Dendritic cell treated with granulocyte-macrophage colony-stimulating factor and Interleukin-4, amounts not matched to agents 40 ng/mL and 50 ng/mL, for 4 days (primary cell): Measurements from ENCODE around the gene SBDS.
A peak's percentile ranks its signal among the peaks of the same experiment; 100 is the strongest.
"Not testable (repeated sequence)": the region's sequence is repeated elsewhere in the genome, so short reads cannot be mapped to it uniquely, and the experiment has no call there.

Source experiments
- H3K27ac Mint-ChIP-seq: one replicate; pipeline ENCODE4 v1.8.0; 2022; ENCODE audit warnings: mild to moderate bottlenecking, mixed read lengths
- H3K27me3 Mint-ChIP-seq: one replicate; pipeline ENCODE4 v1.8.0; 2022; ENCODE audit warnings: mild to moderate bottlenecking, mixed read lengths
- H3K36me3 Mint-ChIP-seq: one replicate; pipeline ENCODE4 v1.8.0; 2022; ENCODE audit warnings: low read depth, mixed read lengths
- H3K4me1 Mint-ChIP-seq: one replicate; pipeline ENCODE4 v1.8.0; 2022; ENCODE audit warnings: low read depth, mixed read lengths
- H3K4me3 Mint-ChIP-seq: one replicate; pipeline ENCODE4 v1.8.0; 2022; ENCODE audit warnings: mild to moderate bottlenecking, moderate library complexity, mixed read lengths
- H3K9me3 Mint-ChIP-seq: one replicate; pipeline ENCODE4 v1.8.0; 2022; ENCODE audit warnings: mixed read lengths
- intact Hi-C: fragments of 100-400 bp; cut with micrococcal nuclease; formaldehyde crosslinking; loops from one replicate; pipeline ENCODE4 v1.15.0; 2022

The SBDS gene

GRCh38 chr7:66995050-66995776 lies at the start of gene SBDS:
Gene SBDS (minus strand): TSS chr7:66995586. CDS start chr7:66995417, 169 bp downstream.
- intact Hi-C loops, result not testable (repeated sequence)
- Mint-ChIP-seq H3K4me1 (peaks cover 13% of the 10 kb centered on the region), H3K27ac (peak within 1 kb of the TSS; percentile 97)

DNA sequence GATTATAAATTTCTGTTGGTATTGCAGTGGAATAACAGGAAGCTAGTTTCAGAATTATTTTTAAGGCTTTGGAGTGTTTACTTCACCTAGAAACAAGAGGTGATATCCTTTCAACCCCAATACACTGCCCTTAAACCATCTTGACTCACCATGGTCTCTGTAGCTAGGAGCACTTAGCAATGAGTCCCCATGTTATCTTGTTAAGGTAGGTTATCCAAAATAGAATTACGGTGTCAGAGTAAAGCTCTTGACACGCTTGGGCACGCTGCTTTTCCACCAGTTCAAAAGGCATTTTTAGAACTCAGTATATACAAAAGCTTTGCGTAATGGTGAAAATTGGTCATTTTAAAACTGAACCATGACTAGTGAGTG lies 48.2 kb upstream of the SBDS start:
- Mint-ChIP-seq H3K36me3 (peaks cover 25% of the 10 kb centered on the region), H3K4me1 (peaks cover 14% of the 10 kb centered on the region)
- H3K4me3 Mint-ChIP-seq, H3K27ac Mint-ChIP-seq, H3K9me3 Mint-ChIP-seq, intact Hi-C loops, H3K27me3 Mint-ChIP-seq: not testable (repeated sequence)

More at GRCh38 chr7:66995050-66995776, at the start of gene SBDS:
- H3K27me3 Mint-ChIP-seq, H3K9me3 Mint-ChIP-seq: not testable (repeated sequence)
- peak within 1 kb of the TSS; percentile 99 for H3K4me3 Mint-ChIP-seq
- H3K36me3 Mint-ChIP-seq, result peaks cover 71% of the 10 kb centered on the region

DNA sequence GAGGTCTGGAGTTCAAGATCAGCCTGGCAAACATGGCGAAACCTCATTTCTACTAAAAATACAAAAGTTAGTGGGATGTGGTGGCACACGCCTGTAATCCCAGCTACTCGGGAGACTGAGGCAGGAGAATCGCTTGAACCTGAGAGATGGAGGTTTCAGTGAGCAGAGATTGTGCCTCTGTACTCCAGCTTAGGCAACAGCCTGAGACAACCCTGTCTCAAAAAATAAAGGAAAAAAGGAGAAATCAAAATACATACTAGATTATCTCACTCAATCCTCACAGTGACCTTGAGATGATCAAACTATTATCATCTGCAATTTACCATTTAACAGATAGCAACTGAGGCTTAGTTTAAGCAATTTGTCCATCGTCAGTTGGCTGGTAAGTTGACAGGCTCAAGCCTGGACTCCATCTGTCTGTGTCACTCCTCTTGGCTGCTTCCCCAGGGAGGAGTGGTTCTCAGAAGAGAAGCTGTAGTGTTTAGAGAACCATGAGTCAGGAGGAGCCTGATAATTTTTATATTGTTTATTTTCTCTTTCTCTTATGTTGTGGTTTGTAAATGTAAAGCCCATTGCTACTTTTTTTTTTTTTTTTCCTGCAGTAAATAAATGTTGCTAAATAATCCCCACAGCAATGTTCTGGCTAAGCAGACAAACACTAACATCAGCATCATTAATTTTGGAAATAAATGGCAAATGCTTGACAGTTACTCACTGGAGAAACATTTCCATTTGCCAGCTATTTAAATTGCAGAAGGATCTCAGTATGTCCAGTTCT lies 47.6 kb upstream of the SBDS start:
- peaks cover 14% of the 10 kb centered on the region for H3K4me1 Mint-ChIP-seq
- H3K27ac Mint-ChIP-seq, intact Hi-C loops, H3K9me3 Mint-ChIP-seq, H3K27me3 Mint-ChIP-seq, H3K4me3 Mint-ChIP-seq: not testable (repeated sequence)
- peaks cover 22% of the 10 kb centered on the region for H3K36me3 Mint-ChIP-seq

- H3K9me3 Mint-ChIP-seq, H3K27me3 Mint-ChIP-seq, H3K4me3 Mint-ChIP-seq, H3K27ac Mint-ChIP-seq, intact Hi-C loops: not testable (repeated sequence)
- Mint-ChIP-seq H3K4me1 (peaks cover 14% of the 10 kb centered on the region), H3K36me3 (peaks cover 29% of the 10 kb centered on the region)
Measured at GRCh38 chr7:67040832-67041231, 45.4 kb upstream of the SBDS start.

DNA sequence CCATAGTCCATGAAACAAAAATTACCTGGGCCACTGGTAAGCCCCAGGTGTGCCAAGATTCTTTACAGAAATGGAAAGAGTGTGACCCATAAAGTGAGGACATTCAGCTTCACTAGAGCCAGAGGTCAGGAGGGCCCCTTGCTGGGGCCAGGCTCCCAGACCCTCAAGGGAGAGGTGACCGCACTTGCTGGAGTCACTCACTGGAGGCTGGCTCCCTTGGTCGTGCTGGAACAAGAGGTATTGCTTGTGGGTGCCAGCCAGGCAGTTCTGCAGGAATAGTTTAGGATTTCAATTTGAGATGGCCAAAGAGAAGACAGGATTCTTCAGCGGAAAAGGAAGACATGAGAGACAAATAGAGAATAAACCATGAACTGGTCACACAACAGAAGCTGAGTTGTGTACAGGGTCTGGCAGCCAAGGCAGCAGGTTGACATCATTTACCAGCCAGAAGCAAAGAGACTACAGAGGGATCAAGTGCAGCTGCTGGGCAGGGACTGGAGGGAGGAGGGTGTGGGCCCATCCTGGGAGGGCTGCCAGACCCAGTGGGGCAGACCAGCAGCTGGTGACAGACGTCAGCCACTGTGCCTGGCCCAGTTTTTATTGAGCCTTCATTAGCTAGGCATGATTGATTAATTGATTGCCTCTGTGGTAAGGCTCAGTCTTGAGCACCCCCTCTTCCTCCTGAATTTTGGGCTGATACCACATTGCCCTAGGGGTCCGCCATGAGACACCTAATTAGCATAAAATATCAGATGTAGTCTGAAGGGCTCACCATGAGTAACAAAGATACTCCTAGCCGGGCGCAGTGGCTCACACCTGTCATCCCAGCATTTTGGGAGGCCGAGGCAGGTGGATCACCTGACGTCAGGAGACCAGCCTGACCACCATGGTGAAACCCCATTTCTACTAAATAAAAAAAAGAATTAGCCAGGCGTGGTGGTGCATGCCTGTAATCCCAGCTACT lies 41.3 kb upstream of the SBDS start:
- H3K36me3 Mint-ChIP-seq, result peaks cover 57% of the 10 kb centered on the region
- H3K4me1 Mint-ChIP-seq, H3K9me3 Mint-ChIP-seq, H3K27ac Mint-ChIP-seq, H3K27me3 Mint-ChIP-seq, intact Hi-C loops, H3K4me3 Mint-ChIP-seq: not testable (repeated sequence)

GRCh38 chr7:67033251-67033650 lies 37.9 kb upstream of the SBDS start:
- no peak overlapping the region for H3K4me3 Mint-ChIP-seq
- peaks cover 10% of the 10 kb centered on the region for H3K9me3 Mint-ChIP-seq
- peaks cover 68% of the 10 kb centered on the region for H3K36me3 Mint-ChIP-seq
- no peak overlapping the region for H3K27ac Mint-ChIP-seq
- H3K27me3 Mint-ChIP-seq, result no peaks in the 10 kb centered on the region
- intact Hi-C loops, result no loop called here
- H3K4me1 Mint-ChIP-seq, result no peaks in the 10 kb centered on the region

DNA sequence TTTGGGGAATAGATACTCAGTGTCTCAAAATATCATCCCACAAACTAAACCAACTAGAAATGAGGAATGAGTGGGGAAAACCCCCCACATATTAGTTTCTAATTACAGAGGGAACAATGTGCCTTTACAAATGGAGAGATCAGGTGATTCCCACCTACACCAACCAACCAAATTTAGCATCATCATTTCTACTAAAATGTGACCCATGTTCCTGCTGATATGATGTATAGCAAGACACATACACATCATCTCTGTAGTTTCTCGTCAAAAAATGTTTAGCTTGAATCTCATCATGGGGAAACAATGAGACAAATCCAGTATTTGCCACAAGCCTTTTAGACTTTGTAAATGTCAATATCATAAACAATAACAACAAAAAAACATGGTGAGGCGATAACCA lies 36.3 kb upstream of the SBDS start:
- peaks cover 79% of the 10 kb centered on the region for H3K36me3 Mint-ChIP-seq
- H3K4me3 Mint-ChIP-seq, H3K4me1 Mint-ChIP-seq, H3K27ac Mint-ChIP-seq, intact Hi-C loops, H3K27me3 Mint-ChIP-seq: not testable (repeated sequence)
- H3K9me3 Mint-ChIP-seq, result peaks cover 10% of the 10 kb centered on the region

- H3K4me1 Mint-ChIP-seq, intact Hi-C loops, H3K27ac Mint-ChIP-seq, H3K27me3 Mint-ChIP-seq, H3K4me3 Mint-ChIP-seq: not testable (repeated sequence)
- H3K36me3 Mint-ChIP-seq, result peaks cover 93% of the 10 kb centered on the region
- H3K9me3 Mint-ChIP-seq, result peaks cover 10% of the 10 kb centered on the region
Measured at GRCh38 chr7:67025459-67025858, 30.1 kb upstream of the SBDS start.

DNA sequence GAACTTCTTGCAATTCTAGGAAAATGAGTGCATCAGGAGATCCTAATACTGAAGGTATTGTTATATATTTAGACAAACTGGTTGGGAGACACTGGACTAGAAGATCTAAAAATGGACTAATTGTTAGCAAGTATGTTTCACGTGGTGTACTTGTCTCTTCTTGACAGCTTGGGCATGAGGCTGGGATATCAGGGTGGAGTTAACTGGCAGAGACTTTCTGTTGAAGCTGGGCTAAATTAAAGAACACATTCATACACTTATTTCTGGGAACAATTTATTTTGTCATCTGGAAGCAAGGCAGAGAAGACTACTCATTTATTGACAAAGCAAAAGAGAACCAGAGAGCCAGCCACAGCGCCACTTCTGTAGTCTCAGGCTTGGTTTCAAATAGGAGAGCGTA lies 27.1 kb upstream of the SBDS start:
- no peaks in the 10 kb centered on the region for H3K9me3 Mint-ChIP-seq
- intact Hi-C loops, result no loop called here
- H3K4me3 Mint-ChIP-seq, result no peak overlapping the region
- no peak overlapping the region for H3K27ac Mint-ChIP-seq
- no peaks in the 10 kb centered on the region for H3K27me3 Mint-ChIP-seq
- peaks cover 94% of the 10 kb centered on the region for H3K36me3 Mint-ChIP-seq
- H3K4me1 Mint-ChIP-seq, result no peaks in the 10 kb centered on the region

- Mint-ChIP-seq H3K4me1 (no peaks in the 10 kb centered on the region), H3K27ac (no peak overlapping the region), H3K9me3 (no peaks in the 10 kb centered on the region), H3K4me3 (no peak overlapping the region), H3K27me3 (no peaks in the 10 kb centered on the region), H3K36me3 (peaks cover 87% of the 10 kb centered on the region)
- intact Hi-C loops, result no loop called here
Measured at GRCh38 chr7:67021260-67021659, 25.9 kb upstream of the SBDS start.

- Mint-ChIP-seq H3K36me3 (peaks cover 89% of the 10 kb centered on the region), H3K27me3 (no peaks in the 10 kb centered on the region), H3K4me3 (no peak overlapping the region), H3K9me3 (no peaks in the 10 kb centered on the region), H3K27ac (no peak overlapping the region), H3K4me1 (no peaks in the 10 kb centered on the region)
- intact Hi-C loops, result no loop called here
Measured at GRCh38 chr7:67019562-67020390, 24.4 kb upstream of the SBDS start.

- Mint-ChIP-seq H3K27me3 (no peaks in the 10 kb centered on the region), H3K27ac (no peak overlapping the region)
Measured at GRCh38 chr7:67018940-67019339, 23.6 kb upstream of the SBDS start.

DNA sequence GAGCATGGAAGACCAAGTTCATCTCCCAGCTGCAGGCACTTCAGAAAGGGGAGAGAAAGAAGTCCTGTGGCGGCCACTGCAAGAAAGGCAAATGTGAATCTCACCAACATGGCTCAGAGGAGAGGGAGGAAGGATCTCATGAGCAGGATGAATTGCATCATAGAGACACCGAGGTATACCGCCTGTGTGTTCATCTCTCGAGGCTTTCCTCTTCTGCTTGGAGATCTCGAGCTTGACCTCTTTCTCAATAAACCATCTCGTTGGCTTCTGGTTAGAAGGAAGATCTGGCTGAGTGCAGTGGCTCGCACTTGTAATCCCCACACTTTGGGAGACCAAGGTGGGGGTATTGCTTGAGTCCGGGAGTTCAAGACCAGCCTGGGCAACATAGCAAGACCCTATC lies 22.6 kb upstream of the SBDS start:
- H3K9me3 Mint-ChIP-seq, H3K27ac Mint-ChIP-seq, intact Hi-C loops, H3K4me1 Mint-ChIP-seq, H3K27me3 Mint-ChIP-seq, H3K4me3 Mint-ChIP-seq: not testable (repeated sequence)
- peaks cover 89% of the 10 kb centered on the region for H3K36me3 Mint-ChIP-seq

More at GRCh38 chr7:67018940-67019339, 23.6 kb upstream of the SBDS start:
- Mint-ChIP-seq H3K9me3 (no peaks in the 10 kb centered on the region), H3K36me3 (peaks cover 89% of the 10 kb centered on the region), H3K4me3 (no peak overlapping the region), H3K4me1 (no peaks in the 10 kb centered on the region)
- intact Hi-C loops, result no loop called here
